ENCODE results near the gene RARB.

Gene RARB

DNA sequence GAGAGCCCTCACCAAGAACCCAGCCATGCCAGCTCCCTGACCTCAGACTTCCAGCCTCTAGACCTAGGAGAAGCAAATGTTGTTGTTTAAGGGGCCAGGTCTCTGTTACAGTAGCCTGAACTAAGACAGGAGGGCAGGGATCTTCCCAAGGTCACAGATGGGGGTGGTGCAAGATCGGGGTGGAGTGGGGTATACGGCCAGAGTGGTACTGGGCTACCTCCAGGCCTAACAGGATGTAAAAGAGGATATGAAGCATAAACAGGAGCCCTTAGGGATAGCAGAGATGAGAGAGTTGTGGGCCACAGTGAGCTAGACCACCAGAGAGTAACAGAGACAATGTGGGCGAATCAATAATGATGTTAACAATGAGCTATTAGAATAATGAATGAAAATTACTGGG is 153.8 kb downstream of the RARB start:
- H3K27ac ChIP-seq, result no peak overlapping the region
- TF ChIP-seq, protein P1, sequence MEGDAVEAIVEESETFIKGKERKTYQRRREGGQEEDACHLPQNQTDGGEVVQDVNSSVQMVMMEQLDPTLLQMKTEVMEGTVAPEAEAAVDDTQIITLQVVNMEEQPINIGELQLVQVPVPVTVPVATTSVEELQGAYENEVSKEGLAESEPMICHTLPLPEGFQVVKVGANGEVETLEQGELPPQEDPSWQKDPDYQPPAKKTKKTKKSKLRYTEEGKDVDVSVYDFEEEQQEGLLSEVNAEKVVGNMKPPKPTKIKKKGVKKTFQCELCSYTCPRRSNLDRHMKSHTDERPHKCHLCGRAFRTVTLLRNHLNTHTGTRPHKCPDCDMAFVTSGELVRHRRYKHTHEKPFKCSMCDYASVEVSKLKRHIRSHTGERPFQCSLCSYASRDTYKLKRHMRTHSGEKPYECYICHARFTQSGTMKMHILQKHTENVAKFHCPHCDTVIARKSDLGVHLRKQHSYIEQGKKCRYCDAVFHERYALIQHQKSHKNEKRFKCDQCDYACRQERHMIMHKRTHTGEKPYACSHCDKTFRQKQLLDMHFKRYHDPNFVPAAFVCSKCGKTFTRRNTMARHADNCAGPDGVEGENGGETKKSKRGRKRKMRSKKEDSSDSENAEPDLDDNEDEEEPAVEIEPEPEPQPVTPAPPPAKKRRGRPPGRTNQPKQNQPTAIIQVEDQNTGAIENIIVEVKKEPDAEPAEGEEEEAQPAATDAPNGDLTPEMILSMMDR (conservative IDR thresholded peaks at IDR 0.05), result no peak
- no peak for TF ChIP-seq ZFX (IDR thresholded peaks at IDR 0.05)

DNA sequence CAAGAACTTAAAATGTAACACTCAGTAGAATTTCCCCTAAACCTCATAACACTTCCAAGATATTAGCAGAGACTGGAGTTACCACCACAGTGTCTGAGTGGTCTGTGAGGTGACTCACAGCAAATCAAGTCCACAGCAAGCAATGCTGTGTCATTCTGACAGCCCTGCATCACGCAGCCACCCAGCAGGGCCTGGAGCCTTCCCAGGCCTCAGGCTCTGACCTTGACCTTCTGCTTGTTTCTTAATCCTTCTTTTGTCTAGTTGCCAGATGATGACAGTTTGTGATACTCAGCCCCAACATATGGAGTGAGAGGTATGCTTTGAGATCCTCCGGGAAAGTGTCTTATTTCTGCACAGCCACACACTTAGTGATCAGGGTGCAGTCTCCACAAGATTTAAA is 154.2 kb downstream of the RARB start:
- no peak for TF ChIP-seq ZFX (IDR thresholded peaks at IDR 0.05)
- TF ChIP-seq, protein P1 (conservative IDR thresholded peaks at IDR 0.05), result no peak

DNA sequence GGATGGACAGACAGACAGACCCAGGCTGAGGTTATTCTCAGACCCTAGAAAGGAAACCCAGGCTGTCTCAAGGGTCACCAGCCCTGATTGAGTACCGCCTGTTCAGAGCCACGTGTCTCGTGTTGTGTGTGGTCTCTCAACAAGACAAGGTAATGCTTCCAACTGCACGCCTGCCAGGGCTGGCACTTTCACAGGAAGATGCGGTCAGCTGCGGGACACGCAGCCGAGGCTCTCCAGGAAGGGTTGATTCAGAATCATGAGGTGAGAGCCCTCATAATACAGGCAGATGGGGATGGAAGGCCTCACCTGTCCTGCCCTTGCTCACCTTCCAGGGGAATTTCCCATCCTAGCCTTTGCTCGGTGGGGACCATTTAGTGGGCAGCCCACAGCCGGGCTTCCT is 155.3 kb downstream of the RARB start:
- TF ChIP-seq, protein P1 (conservative IDR thresholded peaks at IDR 0.05), result no peak
- no peak for TF ChIP-seq ZFX (IDR thresholded peaks at IDR 0.05)
- no peak overlapping the region for H3K27ac ChIP-seq

More for the DNA sequence above, 154.2 kb downstream of the RARB start:
- H3K27ac ChIP-seq, result no peak overlapping the region

DNA sequence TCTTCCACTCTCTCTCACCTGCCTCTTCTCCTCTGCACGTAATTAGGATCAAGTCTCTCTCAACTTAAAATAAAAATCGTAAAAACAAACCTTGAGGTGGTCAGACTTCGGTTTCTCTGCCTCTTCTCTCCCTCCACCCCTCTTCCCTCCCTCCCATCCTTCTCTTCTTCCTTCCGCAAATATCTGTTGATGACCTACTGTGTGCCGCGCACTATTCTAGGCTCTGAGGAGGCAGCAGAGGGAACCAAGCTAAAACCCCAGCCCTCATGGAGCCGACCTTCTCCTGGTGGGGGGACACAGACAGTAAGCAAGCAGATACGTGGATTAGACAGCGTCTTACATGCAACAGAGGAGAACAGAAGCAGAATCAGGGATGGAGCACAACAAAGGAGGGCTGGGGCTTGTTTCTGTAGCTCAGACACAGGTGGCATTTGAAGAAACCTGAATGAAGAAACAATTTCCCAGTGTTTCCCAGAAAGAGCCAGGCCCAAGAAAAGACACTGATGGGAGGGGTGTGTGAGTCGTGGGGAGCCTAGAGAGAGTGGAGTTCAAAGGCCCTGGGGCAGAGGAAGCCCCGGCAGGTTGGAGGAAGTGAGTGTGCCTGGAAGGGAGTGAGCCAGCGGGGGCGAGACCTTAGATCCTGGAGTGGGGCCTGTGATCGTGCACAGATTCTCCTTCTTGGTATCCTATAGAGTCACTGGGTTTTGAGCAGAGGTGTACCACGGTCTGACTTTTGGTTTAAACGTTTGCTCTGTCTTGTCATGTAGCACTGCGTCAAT is 156.1 kb downstream of the RARB start:
- no peak overlapping the region for H3K27ac ChIP-seq
- TF ChIP-seq ZFX (IDR thresholded peaks at IDR 0.05), result no peak
- TF ChIP-seq, protein P1 (conservative IDR thresholded peaks at IDR 0.05), result no peak

DNA sequence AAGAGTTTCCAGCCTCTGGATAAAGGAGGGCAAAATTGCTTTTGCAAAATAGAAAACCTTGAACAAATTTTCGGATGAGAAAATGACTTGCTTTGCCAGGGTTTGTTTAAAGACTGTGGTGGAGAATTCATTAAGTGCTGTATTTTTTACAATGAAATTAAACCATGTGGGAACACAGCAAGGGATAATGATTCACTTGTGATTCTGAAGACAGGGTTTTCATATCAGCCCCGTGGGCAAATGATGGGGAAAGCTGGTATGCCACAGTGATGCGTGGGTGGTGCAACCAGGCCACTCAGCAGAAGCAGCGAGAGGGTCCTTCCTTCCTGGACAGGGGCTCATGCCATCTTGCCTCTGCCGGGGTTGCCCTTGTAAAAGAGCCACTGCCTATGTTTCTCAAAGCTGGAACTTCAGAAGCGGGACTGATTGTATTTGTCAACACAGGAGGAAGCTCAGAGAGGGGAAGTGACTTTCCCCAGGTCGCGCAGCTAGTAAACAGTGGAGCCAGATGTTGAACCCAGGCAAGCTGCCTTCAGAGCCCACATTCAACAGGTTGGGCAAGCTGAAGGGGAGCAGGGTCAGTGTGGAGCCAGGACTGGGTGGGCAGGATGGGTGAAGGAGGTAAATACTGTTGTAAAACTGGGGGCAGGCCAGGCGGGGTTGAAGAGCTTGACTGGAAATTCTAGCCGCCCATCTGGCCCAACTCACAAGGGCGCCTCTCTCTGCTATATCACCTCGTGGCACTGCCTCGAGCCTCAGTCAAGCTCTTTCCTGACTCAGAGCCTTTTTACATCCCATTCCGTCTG is 157.5 kb downstream of the RARB start:
- TF ChIP-seq, protein P1 (conservative IDR thresholded peaks at IDR 0.05), result no peak
- TF ChIP-seq ZFX (IDR thresholded peaks at IDR 0.05), result no peak
- no peak overlapping the region for H3K27ac ChIP-seq

DNA sequence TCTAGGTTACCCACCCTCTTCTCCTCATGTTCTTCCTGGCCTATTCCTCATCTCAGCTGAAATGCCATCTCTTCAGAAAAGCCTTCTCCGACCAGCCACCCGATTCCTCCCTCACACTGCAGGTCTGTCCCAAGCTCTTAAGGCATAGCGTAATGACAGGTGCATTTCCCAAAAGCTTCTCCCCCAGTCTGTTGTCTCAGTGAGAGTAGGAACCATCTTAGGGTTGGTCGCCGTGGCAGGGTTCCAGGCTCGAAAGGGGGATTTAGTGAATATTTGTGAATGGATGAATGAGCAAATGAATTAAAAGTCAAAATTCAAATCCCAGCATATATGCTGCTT is 158.1 kb downstream of the RARB start:
- TF ChIP-seq, protein P1 (conservative IDR thresholded peaks at IDR 0.05), result no peak
- no peak for TF ChIP-seq ZFX (IDR thresholded peaks at IDR 0.05)
- H3K27ac ChIP-seq, result no peak overlapping the region

DNA sequence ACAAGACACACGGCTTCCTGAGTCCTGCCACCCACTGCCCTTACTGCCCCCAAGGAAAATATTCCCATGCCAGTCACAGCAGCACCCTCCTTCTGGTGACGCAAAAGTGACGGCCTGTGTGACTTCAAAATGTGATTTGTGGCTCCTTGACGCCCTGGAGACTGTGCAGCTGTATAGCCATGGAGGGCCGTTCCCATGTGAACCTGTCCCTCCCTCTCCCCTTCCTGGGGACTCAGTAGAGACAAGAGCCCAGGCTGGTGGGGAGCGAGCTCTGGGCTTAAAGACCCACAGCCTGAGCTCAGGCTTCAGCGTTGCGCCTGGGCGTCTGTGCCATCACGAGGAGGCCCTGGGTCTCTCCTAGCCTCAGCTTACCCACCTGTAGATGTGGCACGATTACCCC is 158.5 kb downstream of the RARB start:
- no peak for TF ChIP-seq ZFX (IDR thresholded peaks at IDR 0.05)
- TF ChIP-seq, protein P1 (conservative IDR thresholded peaks at IDR 0.05), result no peak
- no peak overlapping the region for H3K27ac ChIP-seq
